AG04450 (cell line): ENCODE measurements around the gene E2F3. TPM values are rescaled to one million over a fixed set of nuclear protein-coding genes. Genes with fewer than 3 reads are reported as not detected.

ENCODE experiments used
- CTCF ChIA-PET: fragments of 300-600, 350-600 bp; formaldehyde crosslinking; extraction: SDS; loops from one replicate; lab custom pipeline; 2022; ENCODE audit warnings: antibody characterized with exemption, inconsistent platforms; lab: Charles Lee
- POLR2A ChIA-PET: fragments of 350-600 bp; formaldehyde crosslinking; extraction: SDS; loops from one replicate; lab custom pipeline; 2021; ENCODE audit warnings: antibody characterized with exemption, inconsistent platforms; lab: Yijun Ruan, JAX
- DNase-seq: peaks from one replicate; pipeline ENCODE4 v3.0.0-alpha.2; 2011; ENCODE audit warnings: low read depth, low spot score
- H3K27ac ChIP-seq: one replicate; pipeline ENCODE4 v1.5.1; 2012; ENCODE audit warnings: low read depth, low read length, control low read depth
- H3K27me3 ChIP-seq: one replicate; pipeline ENCODE4 v1.6.0; 2012; ENCODE audit warnings: low read length; ENCODE audit not compliant: control insufficient read depth, insufficient read depth
- H3K4me3 ChIP-seq: 2 replicates; pipeline ENCODE4 v1.5.1; 2011; ENCODE audit warnings: mild to moderate bottlenecking, low read depth, low read length, control low read depth
- H3K9me3 ChIP-seq: 2 replicates; pipeline ENCODE4 v1.5.1; 2012; ENCODE audit warnings: low read length; ENCODE audit not compliant: control insufficient read depth, insufficient read depth
- polyA plus RNA-seq: library from polyadenylated mRNA; depleted of rRNA; stranded (reverse); fragments of >200 nt; gene quantifications from 2 replicates; pipeline ENCODE4 v1.2.3, GENCODE V29; 2011
- TF ChIP-seq, protein P1 (sequence below): IDR thresholded peaks from 2 replicates; pipeline ENCODE4 v1.5.1; 2011; ENCODE audit warnings: low read depth, low read length, control low read depth, inconsistent platforms

E2F3 gene
- polyA plus RNA-seq, 1 experiment: 10.7 TPM

DNA sequence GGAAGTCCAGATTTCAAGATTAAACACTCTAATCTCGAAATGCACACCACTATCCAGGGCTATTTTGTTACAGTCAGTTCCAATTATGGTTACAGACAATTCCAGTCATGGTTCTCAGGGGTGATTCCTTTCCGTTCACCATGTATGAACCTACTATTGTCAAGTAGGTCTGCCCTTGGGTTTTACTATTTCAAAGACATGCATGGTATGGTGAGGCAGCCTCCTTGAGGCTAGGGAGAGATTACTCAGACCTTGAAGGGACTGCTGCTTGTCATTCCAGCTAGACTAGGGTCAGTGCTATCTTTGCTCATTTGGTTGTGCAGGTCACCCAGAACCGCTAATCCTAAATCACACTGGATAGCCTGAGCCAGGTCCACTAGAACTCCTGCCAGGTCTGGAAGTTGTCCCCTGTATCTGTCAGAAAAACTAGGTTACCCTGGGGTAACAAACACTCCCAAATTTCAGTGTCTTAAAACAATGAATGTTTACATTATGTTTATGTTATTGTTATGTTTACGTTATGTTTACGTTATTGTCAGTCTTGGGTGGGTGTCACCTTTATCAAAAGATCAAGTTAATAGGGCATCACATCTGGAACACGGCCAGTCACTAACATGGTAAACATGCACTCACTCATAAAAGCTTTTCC lies 41.1 kb upstream of the E2F3 start:
- ChIA-PET POLR2A (no interaction called here), CTCF (no interaction called here)
- TF ChIP-seq, protein P1, sequence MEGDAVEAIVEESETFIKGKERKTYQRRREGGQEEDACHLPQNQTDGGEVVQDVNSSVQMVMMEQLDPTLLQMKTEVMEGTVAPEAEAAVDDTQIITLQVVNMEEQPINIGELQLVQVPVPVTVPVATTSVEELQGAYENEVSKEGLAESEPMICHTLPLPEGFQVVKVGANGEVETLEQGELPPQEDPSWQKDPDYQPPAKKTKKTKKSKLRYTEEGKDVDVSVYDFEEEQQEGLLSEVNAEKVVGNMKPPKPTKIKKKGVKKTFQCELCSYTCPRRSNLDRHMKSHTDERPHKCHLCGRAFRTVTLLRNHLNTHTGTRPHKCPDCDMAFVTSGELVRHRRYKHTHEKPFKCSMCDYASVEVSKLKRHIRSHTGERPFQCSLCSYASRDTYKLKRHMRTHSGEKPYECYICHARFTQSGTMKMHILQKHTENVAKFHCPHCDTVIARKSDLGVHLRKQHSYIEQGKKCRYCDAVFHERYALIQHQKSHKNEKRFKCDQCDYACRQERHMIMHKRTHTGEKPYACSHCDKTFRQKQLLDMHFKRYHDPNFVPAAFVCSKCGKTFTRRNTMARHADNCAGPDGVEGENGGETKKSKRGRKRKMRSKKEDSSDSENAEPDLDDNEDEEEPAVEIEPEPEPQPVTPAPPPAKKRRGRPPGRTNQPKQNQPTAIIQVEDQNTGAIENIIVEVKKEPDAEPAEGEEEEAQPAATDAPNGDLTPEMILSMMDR: no peak
- Histone ChIP-seq H3K27me3 (no peaks in the 10 kb centered on the region), H3K9me3 (no peaks in the 10 kb centered on the region), H3K4me3 (no peak overlapping the region), H3K27ac (no peak overlapping the region)
- DNase-seq: no peak

DNA sequence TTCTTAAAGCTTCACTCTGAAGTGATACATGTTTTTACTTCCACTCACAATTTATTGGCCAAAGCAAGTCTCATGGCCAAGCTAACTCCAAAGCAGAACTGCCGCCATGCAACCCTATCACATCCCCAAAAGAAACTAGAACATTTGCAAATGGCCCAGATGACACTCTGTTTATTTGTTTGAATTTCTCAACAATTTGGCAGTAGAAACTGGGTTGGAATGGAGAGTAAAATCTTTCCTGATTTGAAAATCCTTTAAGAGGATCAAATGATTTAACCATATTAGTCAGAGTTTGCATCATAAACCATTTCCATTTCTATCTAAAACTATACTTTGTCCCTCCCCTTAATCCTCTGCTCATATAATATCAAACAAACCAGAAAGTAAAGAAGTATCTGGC lies 39.1 kb upstream of the E2F3 start:
- Histone ChIP-seq H3K4me3 (no peak overlapping the region), H3K9me3 (no peaks in the 10 kb centered on the region), H3K27ac (no peak overlapping the region), H3K27me3 (no peaks in the 10 kb centered on the region)
- no peak for DNase-seq
- POLR2A ChIA-PET: no interaction called here
- CTCF ChIA-PET: no interaction called here
- TF ChIP-seq, protein P1: no peak

DNA sequence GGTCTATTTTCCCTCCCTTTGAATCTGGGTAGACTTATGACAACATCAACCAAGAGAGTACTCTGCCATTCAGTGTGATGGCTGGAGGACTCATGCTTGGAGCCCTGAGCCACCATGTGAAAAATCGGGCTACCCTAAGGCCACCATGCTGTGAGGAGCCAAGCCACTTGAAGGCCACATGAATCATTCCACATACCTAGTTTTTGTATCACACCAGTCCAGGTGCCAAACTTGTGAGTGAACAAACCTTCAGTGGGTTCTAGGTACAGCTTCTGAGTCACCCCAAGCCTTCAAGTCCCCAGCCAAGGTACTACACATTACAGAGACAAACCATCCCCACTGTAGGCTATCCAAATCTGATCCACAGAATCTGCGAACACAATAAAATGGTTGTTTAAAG lies 37.4 kb upstream of the E2F3 start:
- Histone ChIP-seq H3K27me3 (no peaks in the 10 kb centered on the region), H3K27ac (no peak overlapping the region), H3K4me3 (no peak overlapping the region), H3K9me3 (no peaks in the 10 kb centered on the region)
- POLR2A ChIA-PET: no interaction called here
- no peak for DNase-seq
- TF ChIP-seq, protein P1: no peak
- CTCF ChIA-PET: no interaction called here

DNA sequence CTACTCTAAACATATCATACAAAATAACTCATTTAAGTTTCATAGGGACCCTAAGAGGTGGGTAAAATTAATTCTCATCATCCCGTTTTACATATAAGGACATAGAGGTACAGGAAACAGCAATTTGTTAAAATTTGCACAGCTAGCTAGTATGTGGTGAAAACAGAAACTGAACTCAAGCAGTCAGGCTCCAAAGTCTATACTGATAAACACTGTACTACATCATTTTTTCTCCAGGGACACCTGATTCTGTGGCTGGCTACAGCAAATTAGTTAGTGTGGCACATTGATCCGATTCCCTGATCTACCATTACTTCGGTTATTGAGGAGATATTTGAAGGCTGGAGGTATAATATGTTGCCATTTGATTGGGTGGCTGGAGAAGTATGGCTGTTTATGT lies 36.2 kb upstream of the E2F3 start:
- CTCF ChIA-PET: interaction anchor here (0.6 to 1.9 kb wide), 2 partner anchors 13 to 39 kb away, joined by 4 to 6 read pairs; no protein-coding TSS in a partner anchor
- Histone ChIP-seq H3K9me3 (no peaks in the 10 kb centered on the region), H3K4me3 (no peak overlapping the region), H3K27me3 (no peaks in the 10 kb centered on the region), H3K27ac (no peak overlapping the region)
- no peak for DNase-seq
- POLR2A ChIA-PET: interaction anchor here (0.5 kb wide), 1 partner anchor 76 kb away, joined by 4 read pairs; no protein-coding TSS in a partner anchor
- TF ChIP-seq, protein P1: no peak

DNA sequence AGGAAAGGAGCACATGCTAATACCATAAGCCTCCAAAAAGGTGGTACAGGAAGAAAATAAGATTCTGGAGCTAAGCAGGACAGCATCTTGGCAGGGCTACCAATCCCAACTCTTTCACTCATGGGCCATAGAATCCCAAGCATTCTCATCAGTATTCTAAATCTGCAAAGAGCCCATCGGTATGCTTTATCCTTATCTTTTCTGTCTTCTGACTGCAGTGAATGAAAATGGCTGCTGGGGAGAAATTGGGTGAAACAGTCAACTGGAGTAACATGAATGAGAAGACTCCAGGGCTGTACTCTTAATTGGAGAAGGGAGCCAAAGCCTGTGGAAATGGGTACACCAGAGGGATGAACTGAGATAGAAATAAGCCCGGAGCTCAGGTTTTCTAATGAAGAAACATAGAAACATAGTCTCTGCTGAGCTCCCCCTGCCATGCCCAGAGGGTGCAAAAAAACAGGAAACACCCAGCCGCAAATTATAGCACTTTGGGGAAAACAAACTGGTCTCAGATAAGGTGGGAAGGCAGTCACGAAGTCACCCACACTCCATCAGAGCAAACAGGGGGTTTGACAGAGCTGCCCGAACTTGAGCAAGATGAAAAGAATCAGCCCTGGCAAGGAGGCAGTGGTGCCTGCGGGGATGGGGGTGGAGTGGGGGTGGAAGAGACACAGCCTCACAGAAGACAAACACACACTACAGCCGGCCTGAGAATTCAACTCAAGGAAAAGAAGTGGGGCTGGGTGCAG lies 35.4 kb upstream of the E2F3 start:
- no peaks in the 10 kb centered on the region for H3K27me3 ChIP-seq
- no peak overlapping the region for H3K4me3 ChIP-seq
- ChIA-PET CTCF (interaction anchor here (0.6 to 1.9 kb wide), 2 partner anchors 13 to 38 kb away, joined by 4 to 6 read pairs; no protein-coding TSS in a partner anchor), POLR2A (interaction anchor here (0.5 kb wide), 1 partner anchor 75 kb away, joined by 4 read pairs; no protein-coding TSS in a partner anchor)
- no peaks in the 10 kb centered on the region for H3K9me3 ChIP-seq
- H3K27ac ChIP-seq: no peak overlapping the region
- TF ChIP-seq, protein P1: no peak
- DNase-seq: no peak
